NOMO-1 treated with dmso at 0.1 percent for 144 hours (cell line): ENCODE results near the gene TEX51.

Experiments
- DNase-seq: peaks from one replicate; lab custom pipeline; 2025; ENCODE audit not compliant: unreplicated experiment; lab: John Stamatoyannopoulos, UW

The TEX51 gene

GRCh38 chr2:126890551-126891450 lies 7.9 kb upstream of the TEX51 start:
- DNase-seq: no peak

- DNase-seq: no peak
Observed at GRCh38 chr2:126891681-126892500, 6.8 kb upstream of the TEX51 start.

- no peak for DNase-seq
Observed at GRCh38 chr2:126893153-126893552, 5.5 kb upstream of the TEX51 start.

- DNase-seq: no peak
Observed at GRCh38 chr2:126893606-126894005, 5.1 kb upstream of the TEX51 start.

- no peak for DNase-seq
Observed at GRCh38 chr2:126894082-126894481, 4.6 kb upstream of the TEX51 start.

GRCh38 chr2:126894585-126895182 lies 4.0 kb upstream of the TEX51 start:
- no peak for DNase-seq

GRCh38 chr2:126895336-126895735 lies 3.4 kb upstream of the TEX51 start:
- DNase-seq: no peak

GRCh38 chr2:126896471-126896870 lies 2.2 kb upstream of the TEX51 start:
- DNase-seq: no peak

GRCh38 chr2:126899616-126900185 lies 1.0 kb downstream of the TEX51 start:
- no peak for DNase-seq

- DNase-seq: no peak
Observed at GRCh38 chr2:126900646-126901319, 2.1 kb downstream of the TEX51 start.

GRCh38 chr2:126901459-126901858 lies 2.8 kb downstream of the TEX51 start:
- DNase-seq: no peak

GRCh38 chr2:126902152-126902835 lies 3.6 kb downstream of the TEX51 start:
- no peak for DNase-seq

- DNase-seq: no peak
Observed at GRCh38 chr2:126902859-126903258, 4.2 kb downstream of the TEX51 start.

- no peak for DNase-seq
Observed at GRCh38 chr2:126905991-126906390, 7.3 kb downstream of the TEX51 start.

GRCh38 chr2:126906781-126907180 lies 8.1 kb downstream of the TEX51 start:
- no peak for DNase-seq

- no peak for DNase-seq
Observed at GRCh38 chr2:126907671-126908070, 9.0 kb downstream of the TEX51 start.

- DNase-seq: no peak
Observed at GRCh38 chr2:126908721-126909177, 10.1 kb downstream of the TEX51 start.

- no peak for DNase-seq
Observed at GRCh38 chr2:126909366-126909765, 10.7 kb downstream of the TEX51 start.

- no peak for DNase-seq
Observed at GRCh38 chr2:126909781-126910180, 11.1 kb downstream of the TEX51 start.

GRCh38 chr2:126910637-126911036 lies 11.9 kb downstream of the TEX51 start:
- no peak for DNase-seq
